HG03342 (cell line): ENCODE data around the gene KCNH2.
"Not testable (repeated sequence)": the region's sequence is repeated elsewhere in the genome, so short reads cannot be mapped to it uniquely, and the experiment has no call there.

ENCODE experiments used
- ATAC-seq: cut with Tn5 transposase; IDR thresholded peaks from one replicate; pipeline ENCODE4 v1.9.1; 2021; ENCODE audit warnings: mild to moderate bottlenecking, moderate library complexity; ENCODE audit not compliant: unreplicated experiment

KCNH2 gene

GRCh38 chr7:150910305-150910995, 67.7 kb downstream of the KCNH2 start:
- ATAC-seq, result not testable (repeated sequence)

GRCh38 chr7:150909200-150909995, 68.7 kb downstream of the KCNH2 start:
- ATAC-seq, result no peak

- ATAC-seq, result no peak
These were observed 69.9 kb downstream of the KCNH2 start for GRCh38 chr7:150908173-150908572.

- no peak for ATAC-seq
These were observed 73.9 kb downstream of the KCNH2 start for GRCh38 chr7:150904011-150904909.

- ATAC-seq, result no peak
These were observed 74.5 kb downstream of the KCNH2 start for GRCh38 chr7:150903606-150904005.

- no peak for ATAC-seq
These were observed 75.8 kb downstream of the KCNH2 start for GRCh38 chr7:150902078-150903033.

GRCh38 chr7:150901160-150902035, 76.7 kb downstream of the KCNH2 start:
- ATAC-seq, result no peak

- no peak for ATAC-seq
These were observed 77.4 kb downstream of the KCNH2 start for GRCh38 chr7:150900675-150901074.

GRCh38 chr7:150898475-150899011, 79.6 kb downstream of the KCNH2 start:
- peak; percentile 68 for ATAC-seq

GRCh38 chr7:150897502-150898474, 80.3 kb downstream of the KCNH2 start:
- peak; percentile 68 for ATAC-seq

GRCh38 chr7:150896562-150897209, 81.4 kb downstream of the KCNH2 start:
- ATAC-seq, result no peak

GRCh38 chr7:150895809-150896208, 82.3 kb downstream of the KCNH2 start:
- ATAC-seq, result no peak
